GM23248 (cell line): ENCODE measurements around the gene MYT1.

Experiments used
- EZH2 ChIP-seq: fragments of 200-600 bp; sonication (generic); IDR thresholded peaks from 2 replicates; pipeline ENCODE4 v1.6.1; 2018; ENCODE audit warnings: antibody characterized with exemption, mild to moderate bottlenecking; ENCODE audit not compliant: insufficient read depth, poor library complexity, severe bottlenecking
- EZH2phosphoT487 ChIP-seq: fragments of 200-600 bp; sonication (generic); IDR thresholded peaks from 2 replicates; pipeline ENCODE4 v1.6.1; 2018; ENCODE audit warnings: antibody characterized with exemption, moderate library complexity, mild to moderate bottlenecking, low read depth; ENCODE audit not compliant: insufficient read depth

DNA sequence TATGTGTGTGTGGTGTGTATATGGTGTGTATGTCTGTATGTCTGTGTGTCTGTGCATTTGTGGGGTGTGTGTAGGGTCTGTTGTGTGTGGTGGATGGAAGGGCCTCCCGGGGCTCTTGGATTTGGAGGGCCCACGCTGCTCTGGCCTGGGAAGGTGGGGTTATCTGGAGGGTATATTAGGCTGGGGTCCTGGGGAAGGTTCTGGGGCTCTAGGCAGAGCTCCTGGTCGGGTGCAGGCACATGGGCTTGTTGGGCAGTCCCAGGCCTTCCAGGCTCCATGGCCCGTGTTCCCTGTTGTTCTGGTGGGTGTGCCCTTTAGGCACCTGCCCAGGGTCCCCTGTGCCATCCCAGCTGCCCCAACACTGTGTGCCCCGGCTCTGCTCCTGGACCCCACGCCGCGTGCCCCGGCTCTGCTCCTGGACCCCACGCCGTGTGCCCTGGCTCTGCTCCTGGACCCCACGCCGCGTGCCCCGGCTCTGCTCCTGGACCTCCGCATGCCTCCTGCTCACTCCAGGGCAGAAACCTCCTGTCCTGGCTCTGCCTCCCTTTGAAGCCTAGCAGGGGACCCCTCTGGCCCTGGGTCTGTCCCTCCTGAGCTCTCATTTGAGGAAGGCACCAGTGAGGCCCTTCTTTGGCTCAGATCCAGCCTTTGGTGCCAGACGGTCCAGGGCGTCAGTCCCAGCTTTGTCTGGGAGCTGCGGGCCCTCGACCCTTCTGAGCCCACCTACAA lies 10.2 kb upstream of the MYT1 start:
- TF ChIP-seq EZH2 (no peak), EZH2phosphoT487 (no peak)
